Measurements from ENCODE around the gene SIAH3. TPM values are rescaled to one million over a fixed set of nuclear protein-coding genes. Genes with fewer than 3 reads are reported as not detected.

SIAH3 gene
- total RNA-seq, 1 donor from 2014 or later, result 0.02 TPM

DNA sequence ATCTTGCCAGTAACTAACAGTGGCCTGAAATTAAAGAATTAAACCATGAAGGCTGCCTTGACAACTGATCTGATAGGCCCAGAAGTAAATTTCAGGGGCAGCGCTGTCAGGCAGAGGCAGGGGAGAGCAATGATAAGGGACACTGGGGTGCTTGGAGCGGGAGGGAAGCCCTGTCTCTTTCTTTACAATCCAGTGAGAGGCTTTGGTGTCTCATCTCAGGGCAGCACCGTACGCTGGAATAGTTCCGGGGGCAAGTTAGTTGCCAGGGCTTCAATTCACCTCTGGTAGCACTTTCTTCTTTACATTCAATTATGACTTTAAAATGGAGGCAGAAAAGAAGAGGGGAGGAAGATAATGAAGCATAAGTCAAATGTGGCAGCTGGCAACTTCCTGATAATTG, 74.8 kb downstream of the SIAH3 start:
- Mint-ChIP-seq H3K27me3 (ENCODE audit: low read depth) (no peaks in the 10 kb centered on the region), H3K4me1 (ENCODE audit: low read depth) (peaks cover 32% of the 10 kb centered on the region), H3K4me3 (ENCODE audit: unreplicated experiment) (no peak overlapping the region), H3K9me3 (ENCODE audit: low read depth) (no peaks in the 10 kb centered on the region), H3K36me3 (ENCODE audit: low read depth) (no peaks in the 10 kb centered on the region), H3K27ac (ENCODE audit: unreplicated experiment) (no peak overlapping the region)
- TF ChIP-seq, protein P1, sequence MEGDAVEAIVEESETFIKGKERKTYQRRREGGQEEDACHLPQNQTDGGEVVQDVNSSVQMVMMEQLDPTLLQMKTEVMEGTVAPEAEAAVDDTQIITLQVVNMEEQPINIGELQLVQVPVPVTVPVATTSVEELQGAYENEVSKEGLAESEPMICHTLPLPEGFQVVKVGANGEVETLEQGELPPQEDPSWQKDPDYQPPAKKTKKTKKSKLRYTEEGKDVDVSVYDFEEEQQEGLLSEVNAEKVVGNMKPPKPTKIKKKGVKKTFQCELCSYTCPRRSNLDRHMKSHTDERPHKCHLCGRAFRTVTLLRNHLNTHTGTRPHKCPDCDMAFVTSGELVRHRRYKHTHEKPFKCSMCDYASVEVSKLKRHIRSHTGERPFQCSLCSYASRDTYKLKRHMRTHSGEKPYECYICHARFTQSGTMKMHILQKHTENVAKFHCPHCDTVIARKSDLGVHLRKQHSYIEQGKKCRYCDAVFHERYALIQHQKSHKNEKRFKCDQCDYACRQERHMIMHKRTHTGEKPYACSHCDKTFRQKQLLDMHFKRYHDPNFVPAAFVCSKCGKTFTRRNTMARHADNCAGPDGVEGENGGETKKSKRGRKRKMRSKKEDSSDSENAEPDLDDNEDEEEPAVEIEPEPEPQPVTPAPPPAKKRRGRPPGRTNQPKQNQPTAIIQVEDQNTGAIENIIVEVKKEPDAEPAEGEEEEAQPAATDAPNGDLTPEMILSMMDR (IDR thresholded peaks at IDR 0.05), result no peak
- DNase-seq (ENCODE audit: low spot score), result no peak

DNA sequence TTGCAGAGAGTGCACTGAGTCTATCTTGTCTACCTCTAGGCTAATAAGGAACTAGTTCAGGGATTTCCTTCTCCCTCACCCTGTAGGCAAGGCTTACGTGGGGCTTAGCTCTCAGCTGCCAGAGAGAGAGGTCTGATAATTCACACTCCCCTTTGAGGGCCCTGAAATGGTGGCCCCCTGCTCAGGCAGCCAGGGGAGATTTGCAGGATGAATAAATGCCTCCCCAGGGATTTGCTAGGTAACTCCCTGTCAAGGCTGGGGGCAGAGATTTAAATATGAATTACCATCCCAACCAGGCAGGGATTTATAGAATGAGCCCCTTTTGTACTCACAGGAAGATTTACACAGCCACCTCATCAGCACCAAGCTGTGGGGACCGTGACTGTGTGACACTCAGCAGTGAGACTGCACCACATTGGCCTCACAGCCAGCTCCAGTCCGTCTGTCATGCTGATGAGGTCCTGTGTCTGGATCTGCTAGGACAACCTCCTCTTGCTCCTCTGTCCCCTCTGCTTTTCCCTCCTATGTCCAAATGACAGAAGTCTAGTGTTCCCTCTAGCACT, 76.1 kb downstream of the SIAH3 start:
- H3K27ac Mint-ChIP-seq (ENCODE audit: unreplicated experiment), result no peak overlapping the region
- DNase-seq (ENCODE audit: low spot score), result no peak
- H3K9me3 Mint-ChIP-seq (ENCODE audit: low read depth), result peaks cover 9% of the 10 kb centered on the region
- H3K4me1 Mint-ChIP-seq (ENCODE audit: low read depth), result peaks cover 23% of the 10 kb centered on the region
- H3K27me3 Mint-ChIP-seq (ENCODE audit: low read depth), result no peaks in the 10 kb centered on the region
- TF ChIP-seq, protein P1 (IDR thresholded peaks at IDR 0.05), result no peak
- no peaks in the 10 kb centered on the region for H3K36me3 Mint-ChIP-seq (ENCODE audit: low read depth)
- H3K4me3 Mint-ChIP-seq (ENCODE audit: unreplicated experiment), result no peak overlapping the region

DNA sequence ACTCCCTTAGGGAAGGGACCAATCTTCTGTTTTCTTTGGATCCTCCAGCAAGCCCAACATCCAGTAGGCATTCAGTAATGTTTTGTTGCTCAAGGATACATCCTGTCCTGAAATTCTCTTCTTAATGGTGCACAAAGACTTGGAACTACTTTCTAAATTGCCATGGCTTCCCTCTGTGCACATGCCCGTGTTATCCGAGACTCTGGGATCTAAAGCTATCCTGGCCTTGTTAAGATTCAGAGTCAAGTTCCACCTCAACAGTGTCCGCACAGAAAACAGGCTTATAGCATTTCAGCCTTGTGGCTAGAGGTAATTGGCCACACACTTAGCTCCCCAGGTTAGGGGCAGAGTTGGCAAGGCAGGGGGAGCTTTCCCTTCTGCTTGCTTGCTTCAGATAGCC, 77.6 kb downstream of the SIAH3 start:
- H3K36me3 Mint-ChIP-seq (ENCODE audit: low read depth), result no peaks in the 10 kb centered on the region
- H3K4me3 Mint-ChIP-seq (ENCODE audit: unreplicated experiment), result no peak overlapping the region
- H3K4me1 Mint-ChIP-seq (ENCODE audit: low read depth), result peaks cover 23% of the 10 kb centered on the region
- no peaks in the 10 kb centered on the region for H3K27me3 Mint-ChIP-seq (ENCODE audit: low read depth)
- TF ChIP-seq, protein P1 (IDR thresholded peaks at IDR 0.05), result no peak
- peaks cover 9% of the 10 kb centered on the region for H3K9me3 Mint-ChIP-seq (ENCODE audit: low read depth)
- H3K27ac Mint-ChIP-seq (ENCODE audit: unreplicated experiment), result no peak overlapping the region
- DNase-seq (ENCODE audit: low spot score), result no peak

DNA sequence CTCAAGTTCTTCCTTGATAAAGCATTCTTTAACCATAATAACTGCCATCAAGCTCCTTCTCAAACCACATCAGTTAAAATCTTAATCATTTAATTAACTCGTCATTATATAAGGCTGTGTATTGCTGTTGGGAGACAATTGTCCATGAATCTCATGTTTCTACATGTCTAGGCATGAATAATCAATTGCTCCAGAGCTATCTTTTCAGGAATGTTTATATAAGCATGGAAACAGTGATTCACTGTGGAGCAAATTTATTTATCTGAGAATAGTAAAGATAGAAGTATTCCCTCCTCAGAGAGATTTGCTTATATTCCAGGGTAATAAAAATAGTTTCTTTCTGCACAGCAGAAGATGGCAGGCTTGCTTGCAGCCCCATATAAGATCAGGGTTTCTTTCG, 78.3 kb downstream of the SIAH3 start:
- peaks cover 30% of the 10 kb centered on the region for H3K4me1 Mint-ChIP-seq (ENCODE audit: low read depth)
- no peak overlapping the region for H3K4me3 Mint-ChIP-seq (ENCODE audit: unreplicated experiment)
- DNase-seq (ENCODE audit: low spot score), result no peak
- TF ChIP-seq, protein P1 (IDR thresholded peaks at IDR 0.05), result no peak
- H3K36me3 Mint-ChIP-seq (ENCODE audit: low read depth), result no peaks in the 10 kb centered on the region
- H3K27ac Mint-ChIP-seq (ENCODE audit: unreplicated experiment), result no peak overlapping the region
- H3K27me3 Mint-ChIP-seq (ENCODE audit: low read depth), result no peaks in the 10 kb centered on the region
- H3K9me3 Mint-ChIP-seq (ENCODE audit: low read depth), result peaks cover 9% of the 10 kb centered on the region

DNA sequence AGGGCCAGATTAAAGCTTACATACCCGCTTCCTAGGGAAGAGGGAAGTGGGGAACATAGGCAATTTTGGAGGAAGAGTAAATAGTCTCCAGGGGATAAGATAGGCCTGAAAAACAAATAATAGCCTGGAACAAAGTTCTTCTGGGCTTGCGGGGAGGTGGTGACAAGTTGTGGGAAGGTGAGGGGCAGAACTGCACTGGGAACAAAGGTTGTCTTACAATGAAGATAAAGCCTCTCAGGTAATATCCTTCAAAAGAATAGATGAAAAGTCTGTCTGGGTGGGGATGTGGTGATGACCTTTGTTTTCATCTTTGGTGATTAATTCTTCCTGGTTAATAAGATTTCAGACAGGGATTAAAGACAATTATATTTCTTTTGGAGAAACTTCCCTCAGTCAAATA, 80.7 kb downstream of the SIAH3 start:
- no peaks in the 10 kb centered on the region for H3K27me3 Mint-ChIP-seq (ENCODE audit: low read depth)
- no peak for DNase-seq (ENCODE audit: low spot score)
- H3K4me1 Mint-ChIP-seq (ENCODE audit: low read depth), result peaks cover 31% of the 10 kb centered on the region
- TF ChIP-seq, protein P1 (IDR thresholded peaks at IDR 0.05), result no peak
- no peak overlapping the region for H3K4me3 Mint-ChIP-seq (ENCODE audit: unreplicated experiment)
- H3K9me3 Mint-ChIP-seq (ENCODE audit: low read depth), result peaks cover 9% of the 10 kb centered on the region
- no peaks in the 10 kb centered on the region for H3K36me3 Mint-ChIP-seq (ENCODE audit: low read depth)
- H3K27ac Mint-ChIP-seq (ENCODE audit: unreplicated experiment), result no peak overlapping the region
